ENCODE measurements around the gene TIA1. TPM values are rescaled to one million over a fixed set of nuclear protein-coding genes. Genes with fewer than 3 reads are reported as not detected.

Gene TIA1
- total RNA-seq, 1 donor from 2014 or later = 45.1 TPM

DNA sequence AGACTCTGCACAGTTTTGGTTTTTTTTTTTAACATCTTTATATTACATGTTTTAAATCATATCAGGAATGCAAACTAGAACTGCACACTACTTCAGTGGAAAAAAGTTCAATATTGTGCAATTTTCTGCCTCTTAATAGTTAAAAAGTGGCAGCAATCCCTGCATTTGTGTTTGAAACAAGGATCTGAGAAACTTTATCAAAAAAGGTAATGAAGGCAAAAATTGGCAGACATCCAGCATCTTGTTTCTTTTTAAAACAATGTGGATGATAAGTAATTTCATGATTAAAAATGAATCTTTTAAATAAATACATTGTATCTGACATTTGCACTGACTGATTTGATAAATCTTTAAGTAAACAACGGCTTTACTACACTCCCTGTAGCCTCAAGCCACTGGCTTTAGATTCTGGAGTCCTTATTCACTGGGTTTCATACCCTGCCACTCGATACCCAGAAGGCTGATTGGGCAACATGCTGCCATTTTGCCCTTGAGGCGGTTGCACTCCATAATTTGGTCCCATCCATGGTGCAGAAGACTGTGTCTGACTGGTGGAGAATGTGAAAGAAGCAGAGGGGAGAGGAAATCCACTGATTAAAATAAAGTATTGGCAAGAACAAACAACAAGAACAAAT is 36.0 kb downstream of the TIA1 start:
- Histone ChIP-seq H3K4me1 (peaks cover 13% of the 10 kb centered on the region), H3K9me3 (replicated peaks) (no peaks in the 10 kb centered on the region), H3K4me3 (no peak overlapping the region), H3K27ac (replicated peaks) (no peak overlapping the region), H3K36me3 (peaks cover 64% of the 10 kb centered on the region), H3K27me3 (ENCODE audit: low read depth) (no peaks in the 10 kb centered on the region)
- no peak for DNase-seq
- intact Hi-C loops (cut with micrococcal nuclease) = no loop called here
- TF ChIP-seq, protein P1, sequence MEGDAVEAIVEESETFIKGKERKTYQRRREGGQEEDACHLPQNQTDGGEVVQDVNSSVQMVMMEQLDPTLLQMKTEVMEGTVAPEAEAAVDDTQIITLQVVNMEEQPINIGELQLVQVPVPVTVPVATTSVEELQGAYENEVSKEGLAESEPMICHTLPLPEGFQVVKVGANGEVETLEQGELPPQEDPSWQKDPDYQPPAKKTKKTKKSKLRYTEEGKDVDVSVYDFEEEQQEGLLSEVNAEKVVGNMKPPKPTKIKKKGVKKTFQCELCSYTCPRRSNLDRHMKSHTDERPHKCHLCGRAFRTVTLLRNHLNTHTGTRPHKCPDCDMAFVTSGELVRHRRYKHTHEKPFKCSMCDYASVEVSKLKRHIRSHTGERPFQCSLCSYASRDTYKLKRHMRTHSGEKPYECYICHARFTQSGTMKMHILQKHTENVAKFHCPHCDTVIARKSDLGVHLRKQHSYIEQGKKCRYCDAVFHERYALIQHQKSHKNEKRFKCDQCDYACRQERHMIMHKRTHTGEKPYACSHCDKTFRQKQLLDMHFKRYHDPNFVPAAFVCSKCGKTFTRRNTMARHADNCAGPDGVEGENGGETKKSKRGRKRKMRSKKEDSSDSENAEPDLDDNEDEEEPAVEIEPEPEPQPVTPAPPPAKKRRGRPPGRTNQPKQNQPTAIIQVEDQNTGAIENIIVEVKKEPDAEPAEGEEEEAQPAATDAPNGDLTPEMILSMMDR (IDR thresholded peaks at IDR 0.05; ENCODE audit: borderline replicate concordance) = no peak

DNA sequence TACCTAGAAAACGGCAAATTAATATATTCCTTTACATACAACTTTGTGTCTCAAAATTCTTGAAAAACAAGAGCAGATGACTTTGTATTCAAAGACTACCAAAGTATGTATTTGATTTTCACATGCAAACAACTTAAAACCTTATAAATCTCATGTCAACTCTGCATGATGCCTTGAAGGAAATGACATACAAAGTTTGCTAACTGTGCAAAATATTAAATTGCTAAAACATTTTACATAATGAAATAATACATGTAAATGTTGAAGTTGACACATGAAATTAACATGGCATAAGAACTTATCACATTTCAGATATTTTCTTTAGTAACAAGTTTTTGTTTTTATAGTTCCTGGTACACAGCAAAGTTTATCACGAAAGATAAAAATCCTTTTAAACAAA is 36.8 kb downstream of the TIA1 start:
- Histone ChIP-seq H3K4me3 (no peak overlapping the region), H3K9me3 (replicated peaks) (no peaks in the 10 kb centered on the region), H3K27ac (replicated peaks) (no peak overlapping the region), H3K4me1 (peaks cover 13% of the 10 kb centered on the region), H3K36me3 (peaks cover 56% of the 10 kb centered on the region), H3K27me3 (ENCODE audit: low read depth) (no peaks in the 10 kb centered on the region)
- TF ChIP-seq, protein P1 (IDR thresholded peaks at IDR 0.05; ENCODE audit: borderline replicate concordance) = no peak
- no peak for DNase-seq
- intact Hi-C loops (cut with micrococcal nuclease) = no loop called here

DNA sequence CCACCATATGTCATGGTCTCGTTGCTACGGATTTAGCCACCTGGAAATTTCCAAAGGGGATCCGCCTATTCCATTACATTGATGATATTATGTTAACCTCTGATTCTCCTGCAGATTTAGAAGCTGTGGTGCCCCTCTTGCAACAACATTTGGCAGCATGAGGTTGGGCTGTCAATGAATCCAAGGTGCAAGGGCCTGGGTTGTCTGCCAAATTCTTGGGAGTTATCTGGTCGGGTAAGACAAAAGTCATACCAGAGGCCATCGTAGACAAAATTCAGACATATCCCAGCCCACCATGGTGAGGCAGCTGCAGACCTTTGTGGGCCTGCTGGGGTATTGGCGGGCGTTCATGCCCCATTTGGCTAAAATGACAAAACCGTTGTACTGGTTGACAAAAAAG is 44.0 kb downstream of the TIA1 start:
- no peak for DNase-seq
- Histone ChIP-seq H3K9me3 (replicated peaks) (no peaks in the 10 kb centered on the region), H3K27ac (replicated peaks) (no peak overlapping the region), H3K36me3 (no peaks in the 10 kb centered on the region), H3K27me3 (ENCODE audit: low read depth) (no peaks in the 10 kb centered on the region), H3K4me1 (no peaks in the 10 kb centered on the region), H3K4me3 (no peak overlapping the region)
- TF ChIP-seq, protein P1 (IDR thresholded peaks at IDR 0.05; ENCODE audit: borderline replicate concordance) = no peak
- intact Hi-C loops (cut with micrococcal nuclease) = no loop called here

GRCh38 chr2:70203086-70203485 is 45.3 kb downstream of the TIA1 start:
- TF ChIP-seq, protein P1 (IDR thresholded peaks at IDR 0.05; ENCODE audit: borderline replicate concordance) = no peak
- no peaks in the 10 kb centered on the region for H3K4me1 ChIP-seq
- no peaks in the 10 kb centered on the region for H3K36me3 ChIP-seq
- no peak for DNase-seq
- H3K27me3 ChIP-seq (ENCODE audit: low read depth) = no peaks in the 10 kb centered on the region
- H3K9me3 ChIP-seq (replicated peaks) = no peaks in the 10 kb centered on the region
- H3K4me3 ChIP-seq = no peak overlapping the region
- intact Hi-C loops (cut with micrococcal nuclease) = no loop called here
- H3K27ac ChIP-seq (replicated peaks) = no peak overlapping the region

- H3K36me3 ChIP-seq = no peaks in the 10 kb centered on the region
- H3K9me3 ChIP-seq (replicated peaks) = no peaks in the 10 kb centered on the region
- TF ChIP-seq, protein P1 (IDR thresholded peaks at IDR 0.05; ENCODE audit: borderline replicate concordance) = no peak
- H3K27me3 ChIP-seq (ENCODE audit: low read depth) = no peaks in the 10 kb centered on the region
- intact Hi-C loops (cut with micrococcal nuclease) = no loop called here
- H3K4me3 ChIP-seq = no peak overlapping the region
- no peaks in the 10 kb centered on the region for H3K4me1 ChIP-seq
- no peak for DNase-seq
- no peak overlapping the region for H3K27ac ChIP-seq (replicated peaks)
Observed at GRCh38 chr2:70202236-70202806, 46.1 kb downstream of the TIA1 start.

All from left ventricle myocardium inferior (tissue), 1 donor.